Measurements from ENCODE around the gene AAK1.

AAK1 gene

DNA sequence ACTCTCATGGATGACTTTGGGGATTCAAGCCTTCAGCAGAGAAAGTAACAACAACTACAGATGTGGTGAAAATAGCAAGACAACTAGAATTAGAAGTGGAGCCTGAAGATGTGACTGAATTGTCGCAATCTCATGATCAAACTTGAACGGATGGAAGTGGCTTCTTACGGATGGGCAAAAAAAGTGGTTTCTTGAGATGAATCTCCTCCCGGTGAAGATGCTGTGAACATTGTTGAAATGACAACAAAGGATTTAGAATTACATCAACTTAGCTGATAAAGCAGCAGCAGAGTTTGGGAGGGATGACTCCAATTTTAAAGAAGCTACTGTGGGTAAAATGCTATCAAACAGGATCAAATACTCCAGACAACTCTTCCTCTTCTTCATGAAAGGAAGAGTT is 43.1 kb downstream of the AAK1 start:
- TF ChIP-seq, protein P1, sequence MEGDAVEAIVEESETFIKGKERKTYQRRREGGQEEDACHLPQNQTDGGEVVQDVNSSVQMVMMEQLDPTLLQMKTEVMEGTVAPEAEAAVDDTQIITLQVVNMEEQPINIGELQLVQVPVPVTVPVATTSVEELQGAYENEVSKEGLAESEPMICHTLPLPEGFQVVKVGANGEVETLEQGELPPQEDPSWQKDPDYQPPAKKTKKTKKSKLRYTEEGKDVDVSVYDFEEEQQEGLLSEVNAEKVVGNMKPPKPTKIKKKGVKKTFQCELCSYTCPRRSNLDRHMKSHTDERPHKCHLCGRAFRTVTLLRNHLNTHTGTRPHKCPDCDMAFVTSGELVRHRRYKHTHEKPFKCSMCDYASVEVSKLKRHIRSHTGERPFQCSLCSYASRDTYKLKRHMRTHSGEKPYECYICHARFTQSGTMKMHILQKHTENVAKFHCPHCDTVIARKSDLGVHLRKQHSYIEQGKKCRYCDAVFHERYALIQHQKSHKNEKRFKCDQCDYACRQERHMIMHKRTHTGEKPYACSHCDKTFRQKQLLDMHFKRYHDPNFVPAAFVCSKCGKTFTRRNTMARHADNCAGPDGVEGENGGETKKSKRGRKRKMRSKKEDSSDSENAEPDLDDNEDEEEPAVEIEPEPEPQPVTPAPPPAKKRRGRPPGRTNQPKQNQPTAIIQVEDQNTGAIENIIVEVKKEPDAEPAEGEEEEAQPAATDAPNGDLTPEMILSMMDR (IDR thresholded peaks at IDR 0.05; ENCODE audit: poor library complexity, severe bottlenecking), result no peak
- Histone ChIP-seq H3K4me1 (ENCODE audit: insufficient read depth, poor library complexity, severe bottlenecking) (no peaks in the 10 kb centered on the region), H3K4me3 (ENCODE audit: severe bottlenecking) (no peak overlapping the region), H3K27ac (ENCODE audit: poor library complexity, severe bottlenecking) (no peak overlapping the region), H3K36me3 (ENCODE audit: low read depth) (no peaks in the 10 kb centered on the region), H3K9me3 (ENCODE audit: severe bottlenecking) (no peaks in the 10 kb centered on the region), H3K27me3 (ENCODE audit: insufficient read depth, poor library complexity, severe bottlenecking) (no peaks in the 10 kb centered on the region)
- DNase-seq (ENCODE audit: low spot score), result no peak
- no peak for ATAC-seq (ENCODE audit: low read depth)

DNA sequence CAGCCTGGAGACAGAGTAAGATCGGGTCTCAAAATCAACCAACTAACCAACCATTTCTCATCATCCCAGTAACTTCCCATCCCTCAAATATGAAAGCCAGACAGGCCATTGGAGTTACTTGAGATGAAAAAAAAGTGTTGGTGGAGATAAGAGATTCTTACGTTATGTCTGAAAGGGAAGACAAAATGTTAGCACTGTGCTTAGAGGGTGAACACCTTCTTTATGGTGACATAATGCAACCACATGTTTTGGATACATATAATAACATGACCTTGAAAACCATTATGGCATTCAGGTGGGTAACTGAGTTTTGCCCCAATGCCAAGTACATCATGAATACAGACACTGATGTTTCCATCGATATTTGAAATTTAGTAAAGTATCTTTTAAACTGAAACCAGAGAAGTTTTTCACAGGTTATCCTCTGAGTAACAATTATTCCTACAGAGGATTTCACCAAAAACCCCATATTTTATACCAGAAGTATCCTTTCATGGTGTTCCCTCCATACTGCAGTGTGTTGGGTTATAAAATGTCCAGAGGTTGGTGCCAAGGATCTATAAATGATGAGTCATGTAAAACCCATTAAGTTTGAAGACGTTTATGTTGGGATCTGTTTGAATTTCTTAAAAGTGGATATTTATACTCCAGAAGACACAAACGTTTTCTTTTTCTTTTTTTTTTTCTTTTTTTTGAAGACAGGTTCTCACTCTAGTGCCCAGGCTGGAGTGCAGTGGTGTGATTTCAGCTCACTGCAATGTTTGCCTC is 45.5 kb downstream of the AAK1 start:
- Histone ChIP-seq H3K27ac (ENCODE audit: poor library complexity, severe bottlenecking) (no peak overlapping the region), H3K4me3 (ENCODE audit: severe bottlenecking) (no peak overlapping the region), H3K36me3 (ENCODE audit: low read depth) (no peaks in the 10 kb centered on the region), H3K27me3 (ENCODE audit: insufficient read depth, poor library complexity, severe bottlenecking) (no peaks in the 10 kb centered on the region), H3K9me3 (ENCODE audit: severe bottlenecking) (no peaks in the 10 kb centered on the region), H3K4me1 (ENCODE audit: insufficient read depth, poor library complexity, severe bottlenecking) (no peaks in the 10 kb centered on the region)
- TF ChIP-seq, protein P1 (IDR thresholded peaks at IDR 0.05; ENCODE audit: poor library complexity, severe bottlenecking), result no peak
- DNase-seq (ENCODE audit: low spot score) (no peak), ATAC-seq (ENCODE audit: low read depth) (no peak)

DNA sequence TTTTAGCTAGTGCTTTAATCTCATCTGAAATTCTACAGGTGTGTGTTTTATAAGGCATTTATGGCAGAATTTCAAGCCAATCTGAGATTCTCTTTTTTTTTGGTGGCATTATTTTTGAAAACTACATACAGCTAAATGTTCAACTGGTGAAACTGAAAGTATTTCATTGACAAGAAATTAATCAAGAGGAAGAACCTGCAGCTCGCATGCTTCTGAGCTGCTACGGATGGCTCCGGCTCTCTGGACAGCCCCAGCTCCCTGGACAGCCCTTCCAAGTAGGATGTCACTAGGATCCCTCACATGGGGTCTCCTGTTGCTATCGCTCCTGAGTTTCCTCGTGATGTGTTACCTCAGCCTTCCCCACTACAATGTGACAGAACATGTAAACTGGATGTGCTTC is 46.4 kb downstream of the AAK1 start:
- H3K36me3 ChIP-seq (ENCODE audit: low read depth), result no peaks in the 10 kb centered on the region
- no peaks in the 10 kb centered on the region for H3K9me3 ChIP-seq (ENCODE audit: severe bottlenecking)
- TF ChIP-seq, protein P1 (IDR thresholded peaks at IDR 0.05; ENCODE audit: poor library complexity, severe bottlenecking), result no peak
- H3K4me1 ChIP-seq (ENCODE audit: insufficient read depth, poor library complexity, severe bottlenecking), result no peaks in the 10 kb centered on the region
- H3K27me3 ChIP-seq (ENCODE audit: insufficient read depth, poor library complexity, severe bottlenecking), result no peaks in the 10 kb centered on the region
- no peak overlapping the region for H3K27ac ChIP-seq (ENCODE audit: poor library complexity, severe bottlenecking)
- no peak overlapping the region for H3K4me3 ChIP-seq (ENCODE audit: severe bottlenecking)
- no peak for DNase-seq (ENCODE audit: low spot score)
- ATAC-seq (ENCODE audit: low read depth), result no peak

DNA sequence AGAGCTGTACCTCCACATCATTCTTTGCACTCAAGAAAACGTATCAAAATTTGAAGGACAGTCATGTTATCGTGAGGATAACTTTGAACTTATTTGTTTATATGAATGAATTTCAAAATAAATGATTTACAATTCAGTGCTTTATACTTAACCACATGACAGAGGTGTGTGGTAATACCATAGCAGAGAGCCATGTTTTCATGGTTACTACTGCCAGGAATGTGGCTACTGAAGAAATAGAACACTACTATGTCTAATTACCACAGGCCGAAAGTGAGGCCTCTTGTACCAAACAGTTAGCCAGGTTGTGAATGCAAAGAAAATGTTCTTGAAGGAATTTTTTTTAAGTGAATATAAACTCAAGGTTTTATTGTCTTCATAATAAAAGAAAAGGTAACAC is 49.2 kb downstream of the AAK1 start:
- H3K4me1 ChIP-seq (ENCODE audit: insufficient read depth, poor library complexity, severe bottlenecking), result no peaks in the 10 kb centered on the region
- no peaks in the 10 kb centered on the region for H3K27me3 ChIP-seq (ENCODE audit: insufficient read depth, poor library complexity, severe bottlenecking)
- TF ChIP-seq, protein P1 (IDR thresholded peaks at IDR 0.05; ENCODE audit: poor library complexity, severe bottlenecking), result no peak
- no peak for DNase-seq (ENCODE audit: low spot score)
- no peak for ATAC-seq (ENCODE audit: low read depth)
- H3K4me3 ChIP-seq (ENCODE audit: severe bottlenecking), result no peak overlapping the region
- no peak overlapping the region for H3K27ac ChIP-seq (ENCODE audit: poor library complexity, severe bottlenecking)
- no peaks in the 10 kb centered on the region for H3K9me3 ChIP-seq (ENCODE audit: severe bottlenecking)
- H3K36me3 ChIP-seq (ENCODE audit: low read depth), result no peaks in the 10 kb centered on the region

DNA sequence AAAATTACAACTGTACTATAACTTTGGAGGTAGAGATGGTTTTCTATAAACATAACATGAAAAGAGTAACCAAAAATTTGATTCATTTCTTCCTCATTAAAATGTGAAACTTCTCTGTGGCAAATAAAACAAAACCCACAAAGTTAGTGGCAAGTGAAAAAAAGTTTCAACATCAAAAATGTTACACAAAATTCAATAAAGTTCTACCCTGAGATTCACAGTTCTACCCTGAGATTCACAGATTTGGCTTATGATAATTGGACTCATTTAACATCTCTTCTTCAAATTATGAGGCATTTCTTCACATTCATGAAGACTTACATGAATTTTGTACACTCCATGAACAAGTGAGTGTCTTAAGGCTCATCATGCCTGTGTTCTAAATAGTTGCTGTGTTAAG is 51.0 kb downstream of the AAK1 start:
- no peak for ATAC-seq (ENCODE audit: low read depth)
- H3K9me3 ChIP-seq (ENCODE audit: severe bottlenecking), result no peaks in the 10 kb centered on the region
- no peaks in the 10 kb centered on the region for H3K27me3 ChIP-seq (ENCODE audit: insufficient read depth, poor library complexity, severe bottlenecking)
- H3K27ac ChIP-seq (ENCODE audit: poor library complexity, severe bottlenecking), result no peak overlapping the region
- H3K4me1 ChIP-seq (ENCODE audit: insufficient read depth, poor library complexity, severe bottlenecking), result no peaks in the 10 kb centered on the region
- H3K4me3 ChIP-seq (ENCODE audit: severe bottlenecking), result no peak overlapping the region
- TF ChIP-seq, protein P1 (IDR thresholded peaks at IDR 0.05; ENCODE audit: poor library complexity, severe bottlenecking), result no peak
- H3K36me3 ChIP-seq (ENCODE audit: low read depth), result no peaks in the 10 kb centered on the region
- no peak for DNase-seq (ENCODE audit: low spot score)

Measured in RWPE2 (cell line).